ENCODE measurements around the gene PCSK6. TPM values are rescaled to one million over a fixed set of nuclear protein-coding genes. Genes with fewer than 3 reads are reported as not detected.
"Not testable (repeated sequence)": the region's sequence is repeated elsewhere in the genome, so short reads cannot be mapped to it uniquely, and the experiment has no call there.

Gene PCSK6
- total RNA-seq, 1 experiment from 2014 or later, result 2.9 TPM

- no peak for TF ChIP-seq ZNF425 (CRISPR knock-in tag; conservative IDR thresholded peaks at IDR 0.05)
Observed at GRCh38 chr15:101456057-101456739, 33.3 kb downstream of the PCSK6 start (continued).

- Mint-ChIP-seq H3K9me3 (no peaks in the 10 kb centered on the region), H3K4me3 (no peak overlapping the region), H3K27ac (no peak overlapping the region), H3K4me1 (peaks cover 7% of the 10 kb centered on the region; the same call in 1 of the 2 replicates), H3K36me3 (no peaks in the 10 kb centered on the region), H3K27me3 (ENCODE audit: low read depth) (no peaks in the 10 kb centered on the region)
- ChIA-PET POLR2A (no interaction called here), CTCF (no interaction called here)
- DNase-seq (ENCODE audit: low spot score) (no peak), ATAC-seq (no peak)
- TF ChIP-seq HMGA2 (CRISPR knock-in tag; IDR thresholded peaks at IDR 0.05), result no peak
- no peak for TF ChIP-seq CTCF (IDR thresholded peaks at IDR 0.05)
- no peak for TF ChIP-seq KAT7 (CRISPR knock-in tag; IDR thresholded peaks at IDR 0.05; ENCODE audit: borderline replicate concordance)
- no peak for TF ChIP-seq ZNF317 (CRISPR knock-in tag; IDR thresholded peaks at IDR 0.05; ENCODE audit: borderline replicate concordance, low read depth)
- no peak for TF ChIP-seq CBFB (CRISPR knock-in tag; IDR thresholded peaks at IDR 0.05; ENCODE audit: low read depth)
- TF ChIP-seq NFE2L1 (CRISPR knock-in tag; IDR thresholded peaks at IDR 0.05), result no peak
- no peak for TF ChIP-seq TEAD4 (CRISPR knock-in tag; IDR thresholded peaks at IDR 0.05)
- no peak for TF ChIP-seq OVOL2 (CRISPR knock-in tag; IDR thresholded peaks at IDR 0.05; ENCODE audit: borderline replicate concordance)
- no peak for TF ChIP-seq ZNF219 (CRISPR knock-in tag; IDR thresholded peaks at IDR 0.05; ENCODE audit: borderline replicate concordance)
- TF ChIP-seq ETV6 (CRISPR knock-in tag; IDR thresholded peaks at IDR 0.05), result no peak
- TF ChIP-seq ZNF121 (CRISPR knock-in tag; IDR thresholded peaks at IDR 0.05), result no peak
- no peak for TF ChIP-seq ERG (CRISPR knock-in tag; IDR thresholded peaks at IDR 0.05)
- no peak for TF ChIP-seq ZBTB21 (CRISPR knock-in tag; IDR thresholded peaks at IDR 0.05; ENCODE audit: borderline replicate concordance)
- TF ChIP-seq TP53 (CRISPR knock-in tag; IDR thresholded peaks at IDR 0.05), result no peak
- TF ChIP-seq SP1 (CRISPR knock-in tag; conservative IDR thresholded peaks at IDR 0.05), result no peak
- no peak for TF ChIP-seq MYBL2 (CRISPR knock-in tag; IDR thresholded peaks at IDR 0.05)
- TF ChIP-seq USF2 (CRISPR knock-in tag; IDR thresholded peaks at IDR 0.05), result no peak
- TF ChIP-seq ATF6 (CRISPR knock-in tag; IDR thresholded peaks at IDR 0.05), result no peak
- no peak for TF ChIP-seq PRDM15 (CRISPR knock-in tag; IDR thresholded peaks at IDR 0.05)
- no peak for TF ChIP-seq ELF4 (CRISPR knock-in tag; IDR thresholded peaks at IDR 0.05; ENCODE audit: low read depth)
Observed at GRCh38 chr15:101455291-101456025, 34.0 kb downstream of the PCSK6 start.

GRCh38 chr15:101454781-101455180 is 34.7 kb downstream of the PCSK6 start:
- POLR2A ChIA-PET; ATAC-seq; H3K4me3 Mint-ChIP-seq; H3K4me1 Mint-ChIP-seq; DNase-seq (ENCODE audit: low spot score); CTCF ChIA-PET; H3K9me3 Mint-ChIP-seq; H3K27ac Mint-ChIP-seq; H3K27me3 Mint-ChIP-seq (ENCODE audit: low read depth); H3K36me3 Mint-ChIP-seq: not testable (repeated sequence)
